Hypothalamus (tissue), 51 donors: ENCODE data around the gene YPEL4.
A peak's percentile ranks its signal among the peaks of the same experiment; 100 is the strongest.

ENCODE experiments used
- DNase-seq, 51 donors: peaks; one replicate each; lab custom pipeline; 2025; lab: John Stamatoyannopoulos, UW

The YPEL4 gene

GRCh38 chr11:57651408-57651807, 1.7 kb upstream of the YPEL4 start:
- no peak for DNase-seq

DNA sequence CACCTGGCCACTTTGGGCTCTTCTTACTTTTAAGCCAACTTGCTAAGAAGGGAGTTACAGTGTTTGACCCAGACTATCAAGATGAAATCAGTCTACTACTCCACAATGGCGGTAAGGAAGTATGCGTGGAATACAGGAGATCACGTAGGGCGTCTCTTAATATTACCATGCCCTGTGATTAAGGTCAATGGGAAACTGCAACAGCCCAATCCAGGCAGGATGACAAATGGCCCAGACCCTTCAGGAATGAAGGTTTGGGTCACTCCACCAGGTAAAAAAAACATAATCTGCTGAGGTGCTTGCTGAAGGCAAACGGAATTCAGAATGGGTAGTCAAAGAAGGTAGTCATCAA, 1.0 kb upstream of the YPEL4 start:
- DNase-seq: no peak

- peak in 25 of 51 donors; percentile 6 to 80 (median 34) for DNase-seq
Measured at GRCh38 chr11:57648801-57649735, 644 bp downstream of the YPEL4 start.

GRCh38 chr11:57647960-57648800, 1.5 kb downstream of the YPEL4 start:
- peak in 14 of 51 donors; percentile 21 to 73 (median 33) for DNase-seq

DNA sequence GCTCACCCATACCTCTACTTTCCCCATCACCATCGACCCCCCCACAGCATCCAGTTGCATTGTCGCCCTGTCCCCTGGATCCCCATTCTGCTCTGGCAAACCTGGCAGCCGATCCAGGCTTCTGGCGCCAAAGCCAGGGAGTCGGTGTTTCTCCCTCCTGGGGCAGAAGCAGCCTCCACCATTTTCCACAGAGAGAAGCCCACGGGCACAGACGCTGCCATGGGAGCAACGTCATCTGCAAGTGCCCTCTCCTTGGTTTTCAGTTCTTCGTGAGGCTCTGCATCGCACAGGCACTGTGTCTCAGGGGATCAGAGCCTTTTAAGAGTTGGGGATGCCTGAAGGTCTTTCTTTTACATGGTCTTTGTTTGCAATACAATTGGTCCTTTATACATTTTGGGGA, 2.3 kb downstream of the YPEL4 start:
- peak in 5 of 51 donors; percentile 4 to 53 (median 25) for DNase-seq

DNA sequence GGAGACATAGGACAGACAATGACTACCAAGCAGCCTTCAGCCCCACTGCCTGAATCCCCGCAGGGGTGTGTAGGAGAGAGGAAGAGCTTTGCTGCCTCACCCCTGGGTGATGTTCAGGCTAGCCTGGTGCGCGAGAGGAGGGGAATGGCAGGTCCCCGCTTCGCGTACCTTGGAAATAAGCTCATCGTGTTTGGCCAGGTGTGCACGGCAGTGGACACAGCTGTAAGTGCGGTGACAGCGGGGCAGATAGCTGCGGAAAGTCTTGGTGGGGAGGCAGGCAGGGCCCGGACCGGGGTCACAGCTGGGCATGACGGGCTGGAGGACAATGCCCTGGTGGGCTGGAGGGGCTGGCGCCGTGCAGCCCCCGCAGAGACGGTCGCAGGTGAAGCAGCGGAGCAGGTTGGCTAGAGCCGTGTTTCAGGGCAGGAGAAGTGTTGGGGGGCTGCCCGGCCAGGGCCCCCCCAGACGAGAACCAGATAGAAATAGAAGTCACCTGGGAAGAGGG, 2.9 kb downstream of the YPEL4 start:
- DNase-seq: peak in 2 of 51 donors; percentile 6 to 36

DNA sequence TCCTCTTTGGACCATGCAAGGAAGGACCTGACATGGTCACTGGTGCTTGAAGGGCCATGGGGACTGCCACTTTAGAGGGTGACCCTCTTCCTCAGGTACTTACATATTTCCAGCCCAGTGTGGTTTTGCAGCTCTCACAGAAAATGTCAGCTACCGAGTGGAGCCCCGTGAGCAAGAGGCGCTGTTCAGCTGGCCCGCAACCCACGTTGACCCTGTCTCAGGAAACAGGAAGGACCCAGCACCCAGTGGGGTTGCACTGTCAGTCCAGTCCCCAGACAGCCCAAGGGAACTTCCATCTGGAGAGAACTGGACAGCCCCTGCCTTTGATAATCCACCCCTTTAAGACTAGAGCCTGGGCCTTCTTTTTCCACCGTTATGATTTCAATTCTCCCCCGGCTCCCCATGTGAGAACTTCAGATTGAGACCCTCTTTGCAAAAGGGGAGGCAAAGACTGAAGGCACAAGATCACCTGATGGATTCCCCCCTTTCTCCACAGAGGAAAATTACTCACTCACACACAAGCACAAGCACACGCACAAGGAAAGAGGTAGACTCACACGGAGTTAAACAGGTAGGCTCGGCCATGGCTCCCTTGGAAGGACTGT, 3.4 kb downstream of the YPEL4 start:
- DNase-seq: peak in 2 of 51 donors; percentile 4 to 6

- DNase-seq: no peak
Measured at GRCh38 chr11:57645689-57646085, 4.0 kb downstream of the YPEL4 start.

- peak in 47 of 51 donors; percentile 15 to 88 (median 62) for DNase-seq
Measured at GRCh38 chr11:57644748-57645688, 4.7 kb downstream of the YPEL4 start.

- DNase-seq: no peak
Measured at GRCh38 chr11:57643802-57644201, 5.9 kb downstream of the YPEL4 start.

DNA sequence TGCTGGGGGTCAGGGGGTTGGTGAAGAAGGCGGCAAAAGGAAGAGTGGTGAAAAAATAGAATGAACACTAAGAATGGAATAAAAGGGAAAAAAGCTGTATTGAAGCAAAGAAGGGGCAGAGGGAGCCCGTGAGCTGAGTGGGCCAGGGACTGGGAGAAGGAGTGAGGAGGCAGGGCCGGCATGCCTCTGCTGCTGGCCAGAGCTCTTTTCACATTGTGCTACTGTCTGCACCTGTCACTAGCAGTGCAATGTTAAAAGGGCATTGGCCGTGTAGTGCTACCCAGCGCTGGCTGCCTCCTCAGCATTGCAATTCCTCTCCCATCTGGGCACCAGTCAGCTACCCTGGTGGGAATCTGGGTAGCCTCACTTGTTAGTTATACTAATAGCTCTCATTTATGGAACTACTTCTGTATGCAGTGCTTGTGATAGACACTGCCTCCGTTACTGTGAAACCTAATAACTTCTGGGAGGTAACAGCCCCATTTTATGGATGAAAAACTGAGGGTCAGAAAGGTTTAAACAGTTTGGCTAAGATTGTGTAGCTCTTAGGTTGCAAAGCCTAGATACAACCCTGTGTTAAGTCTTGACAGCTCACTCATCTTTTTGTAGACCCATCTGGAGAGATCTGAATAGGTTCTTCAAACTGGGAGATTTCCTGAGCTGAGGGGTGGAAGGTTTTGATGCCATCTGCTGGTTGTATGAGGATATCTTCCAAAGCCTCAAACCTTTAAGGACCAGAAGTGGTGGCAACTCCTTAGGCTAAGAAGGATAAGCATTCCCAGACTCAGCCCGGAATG, 8.5 kb downstream of the YPEL4 start:
- DNase-seq: peak in 15 of 51 donors; percentile 3 to 44 (median 12)

- DNase-seq: no peak
Measured at GRCh38 chr11:57640068-57640800, 9.5 kb downstream of the YPEL4 start.

DNA sequence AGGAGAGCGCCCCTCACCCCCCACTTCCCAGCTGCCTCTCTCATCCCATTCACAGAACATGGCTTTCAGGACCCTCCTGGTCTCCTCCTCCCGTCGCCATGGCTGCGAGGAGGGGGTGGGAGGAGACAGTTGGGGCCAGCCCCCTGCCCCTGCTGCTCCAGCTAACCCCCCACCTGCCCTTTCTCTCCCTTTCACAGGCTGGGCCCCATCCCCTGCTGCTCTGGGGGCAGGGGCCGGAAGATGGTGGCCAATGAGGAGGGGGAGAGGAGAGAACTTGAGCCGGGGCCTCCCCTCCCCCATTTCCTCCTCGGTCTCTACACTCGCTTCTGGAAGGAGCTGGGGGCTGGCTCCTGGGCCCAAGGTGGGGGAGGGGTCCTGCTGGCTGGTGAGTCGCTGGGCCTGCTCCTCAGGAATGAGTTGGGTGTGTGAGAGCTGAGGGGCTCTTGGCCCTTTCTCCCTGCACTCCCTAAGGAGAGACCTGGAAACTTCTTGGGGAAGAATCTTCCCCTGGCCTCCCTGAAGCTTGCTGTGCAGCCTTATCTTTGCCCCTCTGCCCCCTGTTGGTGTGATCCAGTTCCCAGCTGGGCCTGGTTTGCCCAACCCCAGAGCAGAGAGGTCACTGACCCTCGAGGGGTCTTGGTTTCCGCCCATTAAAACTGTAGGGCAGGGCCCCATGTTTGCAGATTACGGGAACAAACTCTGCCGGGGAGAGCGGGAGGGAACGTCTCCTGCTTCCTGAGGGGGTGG, 10.2 kb downstream of the YPEL4 start:
- no peak for DNase-seq

GRCh38 chr11:57638811-57639320, 10.8 kb downstream of the YPEL4 start:
- DNase-seq: peak in 3 of 51 donors; percentile 11 to 39 (median 19)

GRCh38 chr11:57638005-57638781, 11.5 kb downstream of the YPEL4 start:
- peak in 46 of 51 donors; percentile 10 to 82 (median 52) for DNase-seq

DNA sequence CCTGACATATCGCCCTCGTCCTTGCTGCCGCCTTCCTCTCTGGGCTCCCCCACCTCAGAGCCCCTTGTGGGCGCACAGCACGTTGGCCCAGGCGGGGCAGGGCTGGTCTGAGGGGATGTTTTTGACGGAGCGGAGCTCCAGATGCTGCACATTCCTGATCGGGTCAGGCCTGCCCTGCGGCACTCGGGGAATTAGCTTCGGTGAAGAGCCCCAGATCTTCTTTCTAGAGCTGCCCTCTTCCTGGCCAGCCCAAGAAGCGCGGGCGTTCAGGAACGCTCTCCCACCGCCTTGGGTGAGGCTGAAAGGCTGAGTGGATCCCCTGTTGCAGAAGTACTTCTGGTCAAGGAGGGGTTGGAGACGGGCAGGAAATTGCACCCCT, 12.1 kb downstream of the YPEL4 start:
- peak in 2 of 51 donors; percentile 24 to 41 for DNase-seq
